Measurements from ENCODE around the gene LYSMD1. TPM values are rescaled to one million over a fixed set of nuclear protein-coding genes. Genes with fewer than 3 reads are reported as not detected.

The LYSMD1 gene
- total and polyA plus RNA-seq, 2 of the 4 experiments (the other 2 are of a cell fraction), result 5.9 to 10.4 TPM

GRCh38 chr1:151143986-151144385 lies 21.7 kb downstream of the LYSMD1 start:
- BruUV-seq (replicated peaks), result no TSS peak
- Histone ChIP-seq H2BK15ac (ENCODE audit: low read depth, low read length) (no peak overlapping the region), H2AFZ (replicated peaks; ENCODE audit: low read length, poor library complexity) (no peak overlapping the region), H3K18ac (ENCODE audit: low read depth, low read length) (no peak overlapping the region), H3K23ac (ENCODE audit: low read depth, low read length) (no peak overlapping the region), H3K4me2 (ENCODE audit: low read depth, low read length) (no peak overlapping the region), H3K4me3 (ENCODE audit: insufficient read depth, low read depth, low read length) (no peak overlapping the region), H2BK20ac (ENCODE audit: low read depth, low read length) (no peak overlapping the region), H4K20me1 (ENCODE audit: insufficient read depth, low read length) (peaks cover 5% of the 10 kb centered on the region; the same call in 1 of the 2 replicates), H3K9ac (ENCODE audit: low read depth, low read length) (no peak overlapping the region), H3K9me1 (ENCODE audit: insufficient read depth, low read length) (peaks cover 4% of the 10 kb centered on the region; the same call in 1 of the 2 replicates), H3K14ac (replicated peaks; ENCODE audit: low read depth, low read length) (no peak overlapping the region), H2AK5ac (ENCODE audit: low read depth, low read length) (no peak overlapping the region), H3K56ac (ENCODE audit: extremely low read depth, insufficient read depth, low read length) (no peak overlapping the region), H3K36me3 (ENCODE audit: control insufficient read depth, insufficient read depth, low read length) (peaks cover 4% of the 10 kb centered on the region; the same call in 1 of the 2 replicates), H3K4ac (ENCODE audit: low read depth, low read length) (no peak overlapping the region), H2AK9ac (replicated peaks; ENCODE audit: low read depth, low read length, poor library complexity) (no peak overlapping the region), H3K27me3 (ENCODE audit: control insufficient read depth, insufficient read depth, low read length) (peaks cover 2% of the 10 kb centered on the region; the same call in 1 of the 2 replicates), H3K4me1 (ENCODE audit: control insufficient read depth, insufficient read depth, low read length) (peaks cover 5% of the 10 kb centered on the region), H2BK120ac (ENCODE audit: low read depth, low read length) (no peak overlapping the region), H4K8ac (ENCODE audit: low read depth in 2 of 2, low read length in 2 of 2) (no peak overlapping the region), H3K9me3 (ENCODE audit: control insufficient read depth, insufficient read depth, low read length) (no peaks in the 10 kb centered on the region), H3K27ac (ENCODE audit: insufficient read depth, low read length) (no peak overlapping the region), H3K79me1 (ENCODE audit: low read depth in 1 of 2, low read length in 2 of 2) (peaks cover 0 to 6% of the 10 kb centered on the region in 2 experiments; a peak in 1 of 4 replicates), H4K5ac (ENCODE audit: low read depth, low read length) (no peak overlapping the region), H4K91ac (ENCODE audit: insufficient read depth, low read depth, low read length) (no peak overlapping the region), H2BK5ac (ENCODE audit: low read depth, low read length, poor library complexity, severe bottlenecking) (no peak overlapping the region)
- DNase-seq, result no peak
- no peak for TF ChIP-seq ELK1 (IDR thresholded peaks at IDR 0.05; ENCODE audit: borderline replicate concordance, low read depth, low read length)
- TF ChIP-seq FOS (IDR thresholded peaks at IDR 0.05; ENCODE audit: low read depth, low read length), result no peak
- no peak for TF ChIP-seq SMC3 (IDR thresholded peaks at IDR 0.05; ENCODE audit: low read depth, low read length)
- TF ChIP-seq CHD1 (IDR thresholded peaks at IDR 0.05; ENCODE audit: low read depth, low read length), result no peak
- no peak for TF ChIP-seq MAFK (IDR thresholded peaks at IDR 0.05; ENCODE audit: low read depth, low read length)
- TF ChIP-seq RCOR1 (IDR thresholded peaks at IDR 0.05; ENCODE audit: insufficient replicate concordance, low read length), result no peak
- no peak for TF ChIP-seq RAD21 (IDR thresholded peaks at IDR 0.05; ENCODE audit: low read length)
- TF ChIP-seq USF2 (IDR thresholded peaks at IDR 0.05; ENCODE audit: low read depth, low read length), result no peak
- TF ChIP-seq CEBPB (IDR thresholded peaks at IDR 0.05; ENCODE audit: low read depth, low read length), result no peak
- no peak for TF ChIP-seq POLR2A (IDR thresholded peaks at IDR 0.05; ENCODE audit: low read depth, low read length)
- no peak for TF ChIP-seq MAZ (IDR thresholded peaks at IDR 0.05; ENCODE audit: borderline replicate concordance, low read depth, low read length)
- TF ChIP-seq NFE2L2 (IDR thresholded peaks at IDR 0.05; ENCODE audit: low read depth, low read length), result no peak
- no peak for TF ChIP-seq BHLHE40 (IDR thresholded peaks at IDR 0.05; ENCODE audit: low read depth, low read length)
- no peak for TF ChIP-seq RFX5 (IDR thresholded peaks at IDR 0.05; ENCODE audit: low read depth, low read length)
- no peak for TF ChIP-seq CTCF (conservative IDR thresholded peaks at IDR 0.05; ENCODE audit: low read depth, low read length)
- TF ChIP-seq MXI1 (IDR thresholded peaks at IDR 0.05; ENCODE audit: borderline replicate concordance, low read depth, low read length), result no peak
- no CpG with 5 or more reads among the region's 5 CpGs for WGBS, 2 experiments (ENCODE audit: extremely low coverage in 2 of 2, insufficient read length in 1 of 2)
- no peak for ATAC-seq (ENCODE audit: low read depth)
- ChIA-PET CTCF (interaction anchor here (1.1 kb wide), 1 partner anchor 41 kb away, joined by 3 read pairs; no protein-coding TSS in a partner anchor), POLR2A (ENCODE audit: unreplicated experiment) (no interaction called here)
- intact Hi-C loops (cut with micrococcal nuclease), result no loop called here
- dilution Hi-C loops (cut with HindIII; ENCODE audit: low sequenced_read_pairs, unreplicated experiment), result no loop called here
- in situ Hi-C loops (cut with MboI; ENCODE audit: low sequenced_read_pairs), result no loop called here

All from IMR-90 (cell line).